Globus pallidus (tissue), 1 donor: Measurements from ENCODE around the gene PALM2AKAP2.
A peak's percentile ranks its signal among the peaks of the same experiment; 100 is the strongest.

Experiments used
- DNase-seq: peaks from one replicate; pipeline ENCODE4 v3.0.0-alpha.2; 2015; ENCODE audit warnings: low spot score

The PALM2AKAP2 gene

DNA sequence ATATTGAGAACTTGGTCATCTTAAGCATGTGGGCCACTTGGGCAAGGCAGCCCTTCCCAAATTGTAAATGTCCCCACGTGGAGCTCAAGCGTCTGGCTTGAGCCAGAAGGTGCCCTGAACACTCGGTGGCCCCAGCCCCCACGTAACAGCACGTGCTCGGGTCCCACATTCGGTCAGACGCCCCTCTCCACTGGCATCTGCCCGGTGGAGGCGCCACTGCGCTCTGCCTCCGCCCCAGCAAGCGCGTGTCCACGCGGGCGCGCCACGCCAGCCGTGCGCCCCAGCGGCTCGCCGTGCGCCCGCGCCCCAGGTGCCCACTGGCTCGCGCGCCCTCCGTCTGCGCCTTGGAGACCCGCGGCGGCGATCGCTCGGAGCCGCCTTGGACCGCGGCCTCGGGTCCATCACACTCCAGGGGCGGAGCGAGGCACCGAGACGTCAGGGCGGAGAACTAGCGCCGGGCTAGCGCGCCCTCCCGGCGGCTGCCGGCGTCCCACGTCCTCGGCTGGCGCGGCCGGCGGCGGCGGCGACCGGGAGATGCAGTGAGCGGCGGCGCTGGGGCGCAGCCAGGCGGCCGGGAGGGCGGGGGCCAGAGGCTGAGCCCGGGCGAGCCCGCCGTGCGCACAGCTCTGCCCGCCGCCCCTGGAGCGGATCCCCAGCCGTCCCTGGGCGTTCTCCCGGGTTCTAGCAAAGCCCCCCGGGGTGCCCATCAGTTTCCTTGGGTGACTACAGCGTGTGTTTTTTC is at the start of gene PALM2AKAP2:
TSS of gene PALM2AKAP2 (plus strand) at position 488 of the 742 bp plus-strand sequence. CDS start 291 bp downstream, outside the sequence.
- DNase-seq = peak; percentile 57

- no peak for DNase-seq
Observed at GRCh38 chr9:109730228-109730627, 49.8 kb upstream of the PALM2AKAP2 start.

DNA sequence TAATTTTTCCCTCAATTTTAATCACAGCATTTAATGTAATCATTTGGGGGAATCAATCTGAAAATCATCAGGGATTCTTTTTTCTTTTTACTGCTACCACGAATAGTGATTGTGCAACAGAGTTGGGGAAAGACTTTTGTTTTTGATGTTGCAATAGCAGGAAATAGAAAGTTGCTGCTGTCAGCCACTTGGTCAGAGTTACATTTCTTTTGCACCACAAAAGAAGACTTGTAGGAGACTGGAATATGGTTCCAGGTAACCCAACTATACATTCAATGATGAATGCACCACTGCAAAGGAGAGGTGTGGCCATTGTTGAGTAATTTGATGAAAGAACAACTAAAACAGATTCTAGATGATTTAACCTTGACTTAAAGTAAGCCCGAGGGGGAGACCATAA is 46.3 kb upstream of the PALM2AKAP2 start:
- DNase-seq = no peak

DNA sequence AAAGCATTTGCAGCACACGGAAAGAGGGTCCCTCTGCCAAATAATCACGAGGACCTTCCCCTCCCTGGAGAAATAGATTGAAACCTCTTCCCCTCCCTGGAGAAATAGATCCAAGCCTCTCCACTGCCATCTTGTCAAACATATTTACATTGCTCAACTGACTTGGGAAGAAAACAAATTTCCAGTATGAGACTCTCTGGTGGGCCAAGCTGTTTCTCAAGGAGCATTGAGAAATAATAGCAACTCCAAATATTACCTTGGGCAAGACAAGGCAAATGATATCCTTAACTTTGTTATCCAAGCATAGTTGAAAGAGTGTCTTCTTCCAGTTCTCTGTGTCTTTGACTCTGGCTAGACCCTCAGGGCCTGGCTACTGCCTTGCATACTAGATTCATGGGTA is 45.2 kb upstream of the PALM2AKAP2 start:
- no peak for DNase-seq

- DNase-seq = no peak
Observed at GRCh38 chr9:109735801-109736200, 44.2 kb upstream of the PALM2AKAP2 start.

- DNase-seq = no peak
Observed at GRCh38 chr9:109737295-109737694, 42.7 kb upstream of the PALM2AKAP2 start.

DNA sequence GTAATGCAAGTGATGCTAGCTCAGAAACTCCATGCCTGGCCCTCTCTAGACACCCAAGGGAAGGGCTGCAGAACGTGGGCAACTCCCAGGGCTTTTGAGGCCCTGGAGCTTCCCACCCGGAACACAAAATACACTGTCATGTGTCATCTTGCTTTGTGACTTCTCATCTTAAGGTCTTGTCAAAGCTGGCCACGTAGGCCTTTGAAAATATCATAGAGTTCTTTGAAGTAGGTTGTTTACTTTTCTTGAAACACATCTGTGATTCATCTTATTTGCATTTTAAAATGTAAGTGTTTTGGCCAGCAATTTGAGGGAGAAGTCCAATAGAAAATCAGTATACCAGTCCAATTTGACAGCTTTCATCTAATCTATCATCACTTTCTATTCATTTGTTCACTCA is 40.2 kb upstream of the PALM2AKAP2 start:
- no peak for DNase-seq

- no peak for DNase-seq
Observed at GRCh38 chr9:109742776-109743348, 37.1 kb upstream of the PALM2AKAP2 start.

DNA sequence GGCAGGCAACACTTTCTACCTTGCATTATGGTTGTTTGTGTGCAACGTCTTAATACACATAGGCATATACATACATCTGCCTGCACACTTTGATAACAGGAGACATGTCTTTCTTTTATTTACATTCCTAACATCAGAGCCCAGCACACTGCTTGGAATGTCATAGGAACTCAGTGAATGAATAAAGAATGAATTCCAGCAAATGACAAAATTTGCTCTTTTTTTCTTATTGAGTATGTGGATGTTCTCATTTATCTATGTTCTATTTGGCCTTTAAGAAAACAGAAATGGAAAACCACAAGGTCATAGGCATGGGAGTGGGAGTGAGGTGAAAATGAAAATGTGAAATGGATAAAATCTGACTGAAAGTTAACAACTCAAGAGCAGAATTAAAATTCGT is 36.3 kb upstream of the PALM2AKAP2 start:
- no peak for DNase-seq

GRCh38 chr9:109745335-109746283 is 34.4 kb upstream of the PALM2AKAP2 start:
- peak; percentile 22 for DNase-seq

DNA sequence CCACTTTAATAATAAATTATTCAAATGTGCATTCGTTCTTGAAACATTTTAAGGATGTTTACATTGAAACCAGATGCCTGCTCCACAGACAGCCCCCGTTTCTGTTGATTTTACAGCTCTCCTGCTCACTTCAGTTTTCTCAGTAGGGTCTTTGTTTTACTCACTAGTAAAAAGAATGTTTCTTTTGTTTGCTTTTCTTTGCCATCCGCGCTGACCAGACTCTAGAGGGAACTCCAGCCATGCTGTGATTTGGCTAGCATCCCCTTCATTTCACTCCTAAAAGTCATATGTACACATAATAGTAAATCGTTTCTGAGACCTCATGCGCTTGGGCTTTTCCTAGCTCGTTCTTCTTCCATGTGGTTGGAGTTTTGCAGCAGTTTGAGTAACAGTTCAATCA is 28.7 kb upstream of the PALM2AKAP2 start:
- DNase-seq = peak; percentile 81

- no peak for DNase-seq
Observed at GRCh38 chr9:109753308-109753707, 26.7 kb upstream of the PALM2AKAP2 start.

GRCh38 chr9:109755040-109755439 is 25.0 kb upstream of the PALM2AKAP2 start:
- no peak for DNase-seq

DNA sequence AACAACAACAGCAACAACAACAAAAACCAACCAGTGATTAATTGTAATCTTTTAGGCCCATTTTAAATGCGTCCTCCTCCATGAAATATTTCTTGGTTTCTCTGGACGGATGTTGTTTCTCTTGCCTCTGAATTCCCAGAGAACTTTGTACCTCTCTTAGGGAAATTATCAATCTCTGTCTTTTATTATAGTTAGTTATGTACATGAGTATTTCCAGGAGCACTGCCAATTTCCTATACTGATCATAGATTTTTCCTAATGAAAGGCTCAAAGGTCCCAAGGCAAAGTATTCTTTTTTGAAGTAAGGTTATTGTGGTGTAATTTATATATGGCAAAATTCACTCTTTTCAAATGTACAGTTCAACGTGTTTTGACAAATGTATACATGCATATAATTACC is 20.4 kb upstream of the PALM2AKAP2 start:
- DNase-seq = no peak

DNA sequence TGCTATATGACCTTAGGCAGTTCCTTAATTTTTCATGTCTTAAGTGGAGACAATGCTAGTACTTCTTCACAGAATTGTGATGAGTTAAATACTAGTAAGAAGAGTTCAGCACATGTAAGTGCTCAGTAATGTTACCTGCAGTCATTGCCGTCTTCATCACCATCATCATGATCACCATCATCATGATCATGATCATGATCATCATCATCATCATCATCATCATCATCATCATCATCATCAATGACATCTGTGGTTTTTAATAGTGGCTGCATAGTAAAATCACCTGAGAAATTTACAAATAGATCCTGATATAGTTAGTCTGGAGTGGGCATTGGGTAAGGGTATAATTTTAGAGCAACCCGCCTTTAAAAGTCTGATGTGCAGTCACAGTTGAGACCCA is 14.7 kb upstream of the PALM2AKAP2 start:
- no peak for DNase-seq

- no peak for DNase-seq
Observed at GRCh38 chr9:109765830-109766229, 14.2 kb upstream of the PALM2AKAP2 start.

DNA sequence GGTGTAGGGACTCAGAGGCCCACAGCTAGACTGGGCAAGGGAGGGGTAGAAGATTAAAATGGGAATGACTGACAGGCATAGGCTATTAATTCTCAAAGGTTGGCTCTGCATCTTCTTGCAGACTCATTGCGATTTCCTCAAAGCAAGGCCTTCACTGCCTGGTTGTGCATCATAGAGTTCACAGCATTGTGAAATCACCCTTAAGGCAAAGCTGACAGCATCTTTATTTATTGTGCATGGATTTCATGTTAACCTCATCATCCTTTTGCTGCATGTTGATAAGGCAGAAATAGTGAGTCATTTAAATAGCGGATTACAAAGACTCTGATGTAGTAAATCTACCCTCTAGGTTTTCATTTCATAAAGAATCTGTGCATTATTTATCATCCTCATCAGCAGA is 13.6 kb upstream of the PALM2AKAP2 start:
- DNase-seq = no peak

DNA sequence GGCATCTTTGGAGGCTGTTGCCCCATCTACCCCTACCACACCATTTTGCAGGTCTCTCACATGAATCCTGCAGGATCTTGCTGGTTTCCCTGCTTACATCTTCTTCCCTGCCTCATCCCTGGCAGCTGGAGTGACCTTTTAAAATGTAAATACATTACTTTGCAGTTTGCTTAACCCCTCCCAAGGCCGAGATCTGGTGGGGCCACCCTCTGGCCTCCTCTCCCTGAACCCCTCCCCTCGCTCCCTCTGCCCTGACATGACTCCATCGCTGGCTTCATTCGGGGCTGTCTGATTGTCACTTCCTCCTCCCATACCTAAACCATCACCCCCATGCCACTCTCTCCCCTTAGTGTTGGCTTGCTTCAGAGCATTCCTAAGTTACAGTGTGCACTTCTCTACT is 12.6 kb upstream of the PALM2AKAP2 start:
- DNase-seq = no peak

DNA sequence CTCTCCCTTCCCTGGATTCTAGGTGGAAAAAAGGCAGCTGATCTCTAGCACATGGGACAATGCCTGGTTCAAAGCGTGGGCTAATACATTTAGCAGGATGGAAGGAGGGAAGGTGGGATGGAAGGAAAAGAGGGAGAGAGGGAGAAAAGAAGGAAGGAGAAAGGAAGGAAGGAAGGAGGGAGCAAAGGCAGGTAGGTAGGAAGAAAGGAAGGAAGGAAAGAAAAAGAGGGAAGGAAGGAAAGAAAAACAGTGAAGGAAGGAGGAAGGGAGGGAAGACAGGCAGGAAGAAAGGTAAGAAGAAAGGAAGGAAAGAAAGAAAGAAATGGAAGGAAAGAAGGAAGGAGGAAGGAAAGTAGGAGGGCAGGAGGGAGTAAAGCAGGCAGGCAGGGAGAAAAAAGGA is 12.2 kb upstream of the PALM2AKAP2 start:
- DNase-seq = no peak

GRCh38 chr9:109769250-109769649 is 10.7 kb upstream of the PALM2AKAP2 start:
- no peak for DNase-seq

- no peak for DNase-seq
Observed at GRCh38 chr9:109770101-109770500, 9.9 kb upstream of the PALM2AKAP2 start.

DNA sequence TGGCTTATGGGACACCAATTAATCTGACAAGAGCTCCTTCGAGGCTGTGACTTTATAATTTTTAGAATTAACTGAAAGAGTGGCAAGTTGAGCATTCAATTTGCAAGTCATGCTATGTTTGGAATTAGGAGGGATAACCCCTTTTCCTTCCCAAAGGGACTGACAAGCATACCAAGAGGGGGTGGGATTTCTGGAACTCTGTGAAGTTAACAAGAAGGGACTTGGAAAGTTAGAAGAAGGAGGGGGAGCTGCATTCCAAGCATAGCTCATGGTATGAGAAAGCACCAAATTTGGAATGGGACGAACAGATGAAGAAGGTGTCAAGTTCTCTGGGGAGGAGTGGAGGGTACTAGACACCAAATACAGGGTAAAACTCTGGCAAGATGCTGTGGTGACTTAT is 8.9 kb upstream of the PALM2AKAP2 start:
- DNase-seq = no peak
